ENCODE results near the gene GNMT.
"Not testable (repeated sequence)": the region's sequence is repeated elsewhere in the genome, so short reads cannot be mapped to it uniquely, and the experiment has no call there.

GNMT gene

DNA sequence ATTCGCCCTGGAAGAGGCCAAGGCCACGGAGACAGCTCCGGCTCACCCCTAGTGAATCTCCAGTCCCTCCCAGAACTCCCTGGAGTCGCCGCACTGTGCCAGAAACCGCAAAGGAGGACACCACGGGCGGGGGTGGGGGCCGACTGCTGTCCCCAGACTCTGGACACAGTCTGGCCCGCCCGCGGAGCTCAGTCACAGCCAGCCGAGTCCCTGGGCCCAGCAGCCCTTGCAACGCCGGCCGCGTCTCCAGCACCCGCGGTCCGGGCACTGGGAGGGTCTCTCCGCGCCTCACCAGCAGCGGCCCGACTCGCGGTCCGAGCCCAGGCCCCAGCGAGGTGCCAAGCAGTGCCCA, 17.9 kb downstream of the GNMT start:
- DNase-seq (ENCODE audit: low read depth), result no peak

DNA sequence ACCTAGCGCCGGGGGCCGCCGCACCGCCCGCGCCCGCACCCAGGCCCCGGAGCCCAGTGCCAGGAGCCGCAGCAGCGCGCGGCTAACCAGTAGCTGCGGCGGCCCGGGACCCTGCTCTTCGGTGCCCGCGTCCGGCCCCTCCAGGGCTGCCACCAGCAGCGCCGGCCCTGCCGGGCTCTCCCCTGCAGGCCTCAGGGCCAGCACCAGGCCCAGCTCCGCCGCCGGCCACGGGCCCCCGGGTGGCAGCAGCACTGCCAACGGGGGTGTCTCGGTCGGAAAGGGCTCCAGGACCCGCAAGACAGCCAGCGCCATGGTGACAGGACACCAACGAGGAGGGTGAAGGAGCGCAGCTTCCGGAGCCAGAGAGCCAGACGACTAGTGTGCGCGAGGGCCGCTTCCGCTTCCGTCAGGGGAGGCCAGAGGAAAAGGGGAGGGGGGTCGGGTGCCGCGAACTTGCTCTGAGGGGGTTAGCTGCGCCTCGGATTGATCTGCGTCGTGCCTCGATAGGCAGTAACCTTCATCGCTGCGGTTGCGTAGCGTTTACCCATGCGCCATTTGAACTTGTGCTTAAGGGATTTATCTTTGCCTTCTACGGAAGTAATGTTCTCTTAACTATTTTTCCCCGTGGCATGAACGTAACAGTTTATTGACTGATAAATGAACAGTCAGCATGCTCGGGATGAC, 18.4 kb downstream of the GNMT start, which contains the start of gene PEX6:
PEX6 (minus strand) TSS at position 343 of the 684 bp plus-strand sequence; CDS start at position 312, 31 bp downstream.
- peak; percentile 87 for DNase-seq (ENCODE audit: low read depth)

DNA sequence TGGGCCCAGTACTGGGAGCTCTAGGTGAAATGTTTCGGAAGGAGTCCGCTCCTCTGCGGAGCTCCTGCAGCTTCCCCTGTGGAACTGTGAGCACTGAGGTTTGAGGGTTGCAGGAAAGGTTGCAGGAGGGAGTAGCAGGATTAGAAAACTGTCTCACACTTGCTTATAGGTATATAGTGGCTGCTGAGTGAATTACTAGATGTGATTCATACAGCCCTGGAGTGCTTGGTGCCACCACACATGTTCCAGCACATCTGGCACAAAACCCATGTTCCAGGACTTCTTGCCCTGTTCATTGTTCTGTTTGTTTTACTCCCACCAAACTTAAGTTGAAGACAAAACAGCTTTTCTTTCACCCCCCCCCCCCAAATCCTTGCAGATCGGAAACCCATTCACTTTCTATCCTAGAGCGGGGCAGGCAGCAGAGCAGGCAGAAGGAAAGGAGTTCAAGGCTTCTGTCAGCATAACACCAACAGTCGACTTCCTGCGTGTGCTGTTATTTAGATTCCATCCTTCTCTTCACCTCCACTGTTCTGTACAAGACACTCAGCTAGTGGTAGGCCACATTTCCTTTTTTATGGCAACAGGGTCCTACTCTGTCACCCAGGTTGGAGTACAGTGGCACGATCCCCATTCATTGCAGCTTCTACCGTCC, 19.1 kb downstream of the GNMT start:
- no peak for DNase-seq (ENCODE audit: low read depth)

DNA sequence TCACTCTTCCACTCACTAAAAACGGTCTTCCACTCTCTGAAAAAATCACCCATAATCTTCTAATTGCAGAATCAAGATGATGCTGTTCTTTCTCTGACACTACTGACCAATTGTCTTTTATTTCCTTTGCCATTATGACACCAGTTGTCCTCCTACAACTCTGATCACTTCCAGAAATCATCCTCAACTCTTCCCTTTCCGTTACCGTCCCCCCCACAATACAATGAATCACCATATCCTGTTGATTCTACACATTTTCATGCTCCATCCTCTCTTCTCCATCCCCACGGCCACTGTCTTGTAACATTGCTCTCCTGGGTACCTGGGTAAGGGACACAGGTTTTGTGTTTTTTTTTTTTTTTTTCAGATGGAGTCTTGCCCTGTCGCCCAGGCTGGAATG, 21.3 kb downstream of the GNMT start:
- no peak for DNase-seq (ENCODE audit: low read depth)

DNA sequence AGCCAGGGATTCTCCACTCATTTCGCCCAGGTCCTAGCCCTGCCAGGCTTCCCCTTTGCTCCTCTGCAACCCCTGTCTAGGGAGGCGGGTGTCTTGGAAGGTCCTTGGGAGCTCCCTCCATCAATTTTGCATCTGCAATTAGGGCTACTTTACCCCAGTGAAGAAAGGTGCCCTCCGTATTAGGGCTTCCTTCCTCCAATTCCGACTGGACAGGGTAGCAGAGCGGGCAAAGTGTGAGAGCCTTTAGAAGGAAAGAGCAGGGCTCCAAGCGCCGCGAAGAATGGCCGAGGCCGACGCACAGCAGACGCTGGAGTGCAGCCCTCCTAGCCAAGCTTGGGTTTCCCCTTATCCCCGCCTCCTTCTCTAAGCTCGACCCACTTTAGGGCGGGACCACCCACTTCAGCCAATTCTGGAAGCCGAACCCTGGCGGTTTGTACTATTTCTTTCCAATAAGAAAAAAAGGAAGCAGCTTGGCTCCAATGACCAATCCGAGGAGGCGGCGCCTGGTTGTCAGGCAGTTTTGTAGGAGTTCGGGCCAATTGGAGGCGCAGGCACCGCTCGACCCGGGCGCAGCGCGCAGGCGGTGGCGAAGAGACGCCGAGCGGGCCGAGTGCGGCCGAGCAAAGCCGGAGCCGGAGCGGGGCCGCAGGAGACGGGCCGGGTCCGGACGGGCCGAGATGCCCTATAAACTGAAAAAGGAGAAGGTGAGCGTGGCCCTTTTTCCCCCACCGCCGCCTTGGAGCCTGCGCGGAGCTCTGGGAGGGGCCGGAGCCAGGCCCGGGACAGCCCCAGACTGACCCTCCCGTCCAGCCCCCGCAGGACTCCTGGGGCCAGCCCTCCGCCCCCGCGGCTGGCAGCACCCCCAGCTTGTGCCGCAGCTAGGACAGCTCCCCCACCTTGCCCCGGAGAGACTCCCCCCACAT, 23.7 kb downstream of the GNMT start, which contains the start of gene PPP2R5D:
PPP2R5D (plus strand) TSS at position 570 of the 923 bp plus-strand sequence; CDS start at position 678, 108 bp downstream.
- peak; percentile 96 for DNase-seq (ENCODE audit: low read depth)

DNA sequence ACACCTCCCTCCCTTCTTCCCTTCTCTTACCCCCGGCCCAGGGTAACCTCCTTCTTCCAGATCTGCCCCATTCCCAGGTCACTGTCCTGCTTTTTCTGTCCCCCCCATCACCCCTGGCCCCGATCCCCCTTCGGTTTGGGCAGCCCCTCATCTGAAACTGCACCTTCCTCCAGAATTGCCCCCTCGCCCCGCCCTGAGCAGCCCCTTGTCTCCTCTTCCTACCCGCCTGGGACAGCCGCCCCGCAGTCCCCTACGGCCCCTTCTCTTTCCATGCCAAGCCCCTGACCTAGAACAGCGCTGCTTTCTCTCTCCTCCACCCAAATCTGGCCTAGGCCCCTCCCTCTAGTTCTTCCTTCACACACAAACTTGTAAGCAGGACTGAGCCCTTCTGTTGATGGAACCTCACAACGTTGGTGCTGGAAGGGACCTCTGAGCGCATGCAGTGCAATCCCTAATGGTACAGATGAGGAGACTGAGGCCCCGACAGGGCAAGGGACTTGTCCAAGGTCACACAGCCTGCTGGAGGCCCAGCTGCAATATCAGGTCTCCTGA, 24.4 kb downstream of the GNMT start:
- DNase-seq (ENCODE audit: low read depth), result no peak

DNA sequence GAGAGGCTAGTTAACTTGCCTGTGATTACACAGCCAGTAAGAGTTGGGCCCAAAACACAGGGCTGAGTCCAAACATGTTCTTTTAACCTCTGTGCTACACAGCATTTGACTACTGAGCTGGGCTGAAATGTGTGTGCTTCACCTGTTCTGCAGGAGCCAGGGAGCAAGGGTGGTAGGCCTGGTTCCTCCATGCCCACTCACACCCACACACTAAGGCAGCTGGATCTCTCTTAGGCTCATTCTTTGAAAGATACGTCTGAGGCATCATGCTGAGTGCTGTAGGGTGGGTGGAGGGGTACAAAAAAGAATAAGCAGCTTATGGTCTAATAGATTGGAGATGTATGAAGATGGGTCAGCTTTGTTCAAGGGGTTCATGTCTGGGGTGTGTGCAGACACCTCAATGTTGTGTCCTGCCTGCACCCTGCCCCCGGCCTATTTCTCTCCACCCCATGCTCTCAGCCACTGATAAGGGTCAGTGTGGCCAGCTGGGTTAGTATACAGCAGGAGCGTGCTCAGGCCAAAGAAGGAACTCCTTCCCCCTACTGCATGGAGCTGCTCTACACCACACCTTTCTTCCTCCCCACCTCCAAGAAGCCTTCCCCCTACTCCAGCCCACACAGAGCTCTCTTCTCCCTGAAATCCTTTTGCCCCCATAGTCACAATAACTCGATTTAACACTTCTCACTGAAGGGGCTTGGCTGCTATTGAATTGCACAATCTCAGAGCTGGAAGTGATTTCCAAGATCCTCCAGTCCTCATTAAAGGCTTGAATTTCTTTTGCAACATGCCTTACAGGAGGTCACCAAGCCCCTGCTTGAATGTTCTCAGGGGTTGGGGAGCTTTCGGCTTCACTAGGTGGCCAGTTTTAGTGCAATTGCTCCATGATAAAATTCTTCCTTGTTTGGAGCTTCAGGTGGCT, 27.2 kb downstream of the GNMT start:
- DNase-seq (ENCODE audit: low read depth), result no peak

DNA sequence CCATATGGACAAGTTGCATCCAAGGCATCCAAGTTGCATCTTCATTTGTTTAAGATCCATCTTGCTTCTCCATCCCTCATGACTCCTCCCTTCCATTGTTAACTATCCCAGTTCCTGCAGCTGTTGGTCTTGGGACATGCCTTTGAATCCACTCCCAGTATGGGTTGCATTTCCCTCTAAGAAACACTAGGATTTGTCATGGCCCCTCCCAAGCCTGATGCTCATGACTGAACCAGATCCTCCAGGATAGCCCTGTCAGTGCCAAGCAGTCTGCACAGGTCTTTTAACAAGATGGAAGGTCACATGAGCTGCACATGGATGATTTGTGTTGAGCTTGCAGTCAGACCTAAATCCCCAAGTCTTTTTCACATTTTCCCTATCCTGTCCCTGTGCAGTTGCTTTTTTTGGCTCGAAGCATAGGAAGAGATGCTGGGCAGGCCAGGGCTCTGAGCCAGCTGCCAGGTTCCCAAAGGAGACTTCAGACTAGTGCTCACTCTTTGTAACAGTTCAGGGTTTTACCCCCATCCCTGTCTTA, 28.0 kb downstream of the GNMT start:
- DNase-seq (ENCODE audit: low read depth), result no peak

DNA sequence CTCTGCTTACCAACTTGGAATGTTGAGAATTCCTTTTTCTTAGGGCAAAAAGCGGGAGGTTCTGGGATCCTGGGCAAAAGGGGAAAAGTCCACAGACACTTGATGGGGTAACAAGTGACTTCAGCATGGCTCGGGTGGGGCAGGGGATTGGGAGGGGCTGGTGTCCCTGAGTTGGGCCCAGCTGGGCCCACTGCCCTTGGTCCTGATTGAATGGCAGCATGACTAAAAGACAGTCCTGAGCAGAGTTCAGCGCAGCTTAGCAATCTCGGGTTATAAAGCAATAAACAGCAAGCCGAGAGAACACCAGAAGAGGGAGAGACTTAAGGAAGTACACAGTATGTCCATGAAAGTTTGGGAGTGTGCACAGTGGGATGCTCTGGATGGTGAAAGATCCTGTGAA, 29.4 kb downstream of the GNMT start:
- DNase-seq (ENCODE audit: low read depth), result no peak

DNA sequence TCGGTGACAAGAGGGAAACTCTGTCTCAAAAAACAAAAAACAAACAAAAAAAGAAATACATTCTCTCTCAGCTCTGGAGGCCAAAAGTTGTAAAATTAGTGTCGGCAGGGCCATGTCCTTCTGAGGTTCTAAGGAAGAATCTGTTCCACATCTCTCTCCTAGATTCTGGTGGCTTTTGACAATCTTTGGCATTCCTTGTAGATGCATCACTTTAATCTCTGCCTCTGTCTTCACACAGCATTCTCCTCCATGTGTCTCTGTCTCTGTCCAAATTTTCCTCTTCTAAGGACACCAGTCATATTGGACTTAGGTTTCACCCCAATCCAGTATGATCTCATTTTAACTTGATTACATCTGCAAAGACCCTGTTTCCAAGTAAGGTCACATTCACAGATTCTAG, 32.9 kb downstream of the GNMT start:
- DNase-seq (ENCODE audit: low read depth), result no peak

DNA sequence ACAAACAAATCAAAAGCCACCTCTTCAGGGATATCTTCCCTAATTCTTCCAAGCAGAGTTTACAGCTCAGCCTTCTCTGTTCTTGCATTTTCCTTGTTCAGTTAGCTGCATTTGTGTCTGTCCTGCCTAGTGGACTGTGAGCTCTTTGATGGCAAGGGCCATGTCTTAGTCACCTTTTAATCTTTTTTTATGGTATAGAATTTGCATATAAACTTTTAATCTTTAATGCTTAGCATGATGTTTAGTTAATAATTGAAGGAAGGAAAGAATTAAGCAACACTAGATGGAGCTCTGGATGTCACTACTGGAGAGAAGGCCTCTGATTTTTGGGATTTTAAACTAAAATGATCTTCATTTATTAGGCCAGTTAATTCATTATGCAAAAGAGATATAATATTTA, 36.0 kb downstream of the GNMT start:
- DNase-seq (ENCODE audit: low read depth), result no peak

DNA sequence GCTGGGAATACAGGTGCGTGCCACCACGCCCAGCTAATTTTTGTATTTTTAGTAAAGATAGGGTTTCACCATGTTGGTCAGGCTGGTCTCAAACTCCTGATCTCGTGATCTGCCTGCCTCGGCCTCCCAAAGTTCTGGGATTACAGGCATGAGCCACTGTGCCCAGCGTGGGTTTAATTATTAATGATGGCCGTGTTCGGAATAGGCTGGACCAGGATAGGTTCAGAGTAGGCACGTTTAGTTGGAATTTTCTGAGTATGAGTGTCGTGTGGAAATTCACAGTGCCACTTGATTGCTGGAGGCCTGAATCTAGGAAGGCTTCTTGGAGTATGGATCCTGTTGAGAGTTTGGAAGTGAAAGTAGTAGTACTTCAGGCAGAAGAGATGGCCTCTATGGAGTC, 37.7 kb downstream of the GNMT start:
- not testable (repeated sequence) for DNase-seq (ENCODE audit: low read depth)

DNA sequence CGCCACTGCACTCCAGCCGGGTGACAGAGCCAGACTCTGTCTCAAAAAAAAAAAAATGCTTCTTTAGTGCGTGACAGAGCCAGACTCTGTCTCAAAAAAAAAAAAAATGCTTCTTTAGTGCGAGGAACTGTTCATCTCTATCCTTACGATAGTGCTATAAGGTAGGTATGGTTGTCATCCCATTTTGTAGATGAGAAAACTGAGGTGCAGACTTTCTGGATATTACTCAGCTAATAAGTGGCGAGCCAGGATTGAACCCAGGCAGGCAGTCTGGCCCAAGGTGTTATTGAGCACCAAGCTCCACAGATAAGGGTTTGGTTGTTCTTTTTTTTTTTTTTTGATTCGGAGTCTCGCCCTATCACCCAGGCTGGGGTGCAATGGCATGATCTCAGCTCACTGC, 41.3 kb downstream of the GNMT start:
- DNase-seq (ENCODE audit: low read depth), result no peak

DNA sequence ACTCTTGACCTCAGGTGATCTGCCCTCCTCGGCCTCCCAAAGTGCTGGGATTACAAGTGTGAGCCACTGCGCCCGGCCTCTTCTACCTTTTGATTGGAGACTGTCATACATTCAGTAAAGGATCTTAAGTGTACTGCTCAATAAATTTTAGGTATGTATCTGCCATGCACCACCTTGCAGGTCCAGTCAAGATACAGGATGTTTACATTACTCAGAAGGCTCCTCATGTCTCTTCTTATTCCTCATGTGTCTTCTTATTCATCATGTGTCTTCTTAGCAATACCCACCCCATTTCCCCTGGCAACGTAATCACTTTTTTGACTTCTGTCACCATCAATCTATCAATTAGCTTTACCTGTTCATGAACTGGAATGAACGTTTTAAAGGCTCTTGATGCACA, 45.3 kb downstream of the GNMT start:
- no peak for DNase-seq (ENCODE audit: low read depth)

DNA sequence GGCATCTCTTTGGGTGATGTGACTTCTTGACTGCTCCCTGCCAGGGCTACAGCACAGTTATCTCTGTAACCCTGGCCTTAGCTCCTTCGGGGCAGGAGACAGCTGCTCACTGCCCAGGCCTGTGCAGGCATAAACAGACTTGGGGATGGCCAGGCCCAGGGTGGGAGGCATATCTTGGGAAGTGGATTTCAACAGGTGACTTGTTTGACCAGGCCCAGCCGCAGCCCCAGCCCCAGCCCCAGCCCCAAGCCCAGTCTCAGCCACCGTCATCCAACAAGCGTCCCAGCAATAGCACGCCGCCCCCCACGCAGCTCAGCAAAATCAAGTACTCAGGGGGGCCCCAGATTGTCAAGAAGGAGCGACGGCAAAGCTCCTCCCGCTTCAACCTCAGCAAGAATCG, 45.7 kb downstream of the GNMT start:
- no peak for DNase-seq (ENCODE audit: low read depth)

DNA sequence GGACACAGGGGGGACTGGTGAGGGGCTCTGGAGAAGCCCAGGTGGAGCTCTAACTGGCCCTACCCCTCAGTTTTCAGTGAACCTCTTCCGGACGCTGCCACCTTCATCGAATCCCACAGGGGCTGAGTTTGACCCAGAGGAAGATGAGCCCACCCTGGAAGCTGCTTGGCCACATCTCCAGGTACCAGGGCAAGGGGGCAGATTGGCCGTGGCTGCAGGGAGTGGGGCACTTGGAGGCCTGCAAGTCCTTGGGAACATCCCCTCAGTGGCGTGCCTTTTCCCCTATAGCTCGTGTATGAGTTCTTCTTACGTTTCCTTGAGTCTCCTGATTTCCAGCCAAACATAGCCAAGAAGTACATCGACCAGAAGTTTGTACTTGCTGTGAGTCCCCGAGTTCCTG, 46.6 kb downstream of the GNMT start:
- no peak for DNase-seq (ENCODE audit: low read depth)

DNA sequence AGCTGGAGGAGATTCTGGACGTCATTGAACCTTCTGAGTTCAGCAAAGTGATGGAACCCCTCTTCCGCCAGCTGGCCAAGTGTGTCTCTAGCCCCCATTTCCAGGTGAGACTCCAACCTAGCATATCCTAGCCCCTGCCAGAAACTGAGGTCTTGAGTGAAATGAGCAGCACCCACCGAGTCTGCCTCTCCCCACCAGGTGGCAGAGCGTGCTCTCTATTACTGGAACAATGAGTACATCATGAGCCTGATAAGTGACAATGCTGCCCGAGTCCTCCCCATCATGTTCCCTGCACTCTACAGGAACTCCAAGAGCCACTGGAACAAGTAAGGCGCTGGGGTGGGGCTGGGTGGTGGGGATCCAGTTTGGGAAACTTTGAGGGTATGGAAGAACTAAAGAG, 48.6 kb downstream of the GNMT start:
- DNase-seq (ENCODE audit: low read depth), result no peak

DNA sequence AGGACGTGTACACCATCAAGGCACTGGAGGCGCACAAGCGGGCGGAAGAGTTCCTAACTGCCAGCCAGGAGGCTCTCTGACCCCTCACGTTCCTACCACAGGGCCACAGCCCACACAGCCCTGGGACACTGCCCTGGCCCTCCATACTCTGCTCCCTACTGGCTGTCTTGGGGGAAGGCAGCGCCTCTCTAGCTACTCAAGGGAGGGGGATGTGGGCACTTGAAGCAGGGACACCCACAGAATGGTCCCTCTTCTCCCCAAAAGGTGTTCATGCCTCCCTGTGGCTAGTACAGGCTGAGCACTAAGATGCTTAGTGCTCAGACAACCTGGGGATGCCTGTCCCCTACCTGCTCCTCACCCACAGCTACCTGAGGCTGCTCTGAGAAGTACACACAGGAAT, 50.7 kb downstream of the GNMT start:
- no peak for DNase-seq (ENCODE audit: low read depth)

DNA sequence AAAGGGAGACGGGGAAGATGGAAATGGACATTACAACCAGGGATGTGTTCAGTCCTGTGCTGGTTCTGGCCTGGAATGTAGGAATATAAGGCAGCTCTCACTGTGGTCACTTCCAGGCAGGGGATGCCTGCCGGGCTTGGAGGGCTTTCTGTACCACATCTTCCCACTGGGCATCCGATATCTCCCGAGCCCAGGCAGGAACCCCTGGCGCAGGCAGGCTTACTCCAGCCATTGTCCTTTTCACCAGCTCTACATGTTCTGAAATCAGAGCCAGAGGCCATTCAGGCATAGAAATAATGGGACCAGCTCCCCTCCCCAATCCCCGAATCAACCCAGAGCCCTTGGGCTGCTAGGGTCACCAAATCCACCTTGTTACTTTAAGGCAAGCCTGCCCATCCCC, 51.8 kb downstream of the GNMT start:
- no peak for DNase-seq (ENCODE audit: low read depth)

DNA sequence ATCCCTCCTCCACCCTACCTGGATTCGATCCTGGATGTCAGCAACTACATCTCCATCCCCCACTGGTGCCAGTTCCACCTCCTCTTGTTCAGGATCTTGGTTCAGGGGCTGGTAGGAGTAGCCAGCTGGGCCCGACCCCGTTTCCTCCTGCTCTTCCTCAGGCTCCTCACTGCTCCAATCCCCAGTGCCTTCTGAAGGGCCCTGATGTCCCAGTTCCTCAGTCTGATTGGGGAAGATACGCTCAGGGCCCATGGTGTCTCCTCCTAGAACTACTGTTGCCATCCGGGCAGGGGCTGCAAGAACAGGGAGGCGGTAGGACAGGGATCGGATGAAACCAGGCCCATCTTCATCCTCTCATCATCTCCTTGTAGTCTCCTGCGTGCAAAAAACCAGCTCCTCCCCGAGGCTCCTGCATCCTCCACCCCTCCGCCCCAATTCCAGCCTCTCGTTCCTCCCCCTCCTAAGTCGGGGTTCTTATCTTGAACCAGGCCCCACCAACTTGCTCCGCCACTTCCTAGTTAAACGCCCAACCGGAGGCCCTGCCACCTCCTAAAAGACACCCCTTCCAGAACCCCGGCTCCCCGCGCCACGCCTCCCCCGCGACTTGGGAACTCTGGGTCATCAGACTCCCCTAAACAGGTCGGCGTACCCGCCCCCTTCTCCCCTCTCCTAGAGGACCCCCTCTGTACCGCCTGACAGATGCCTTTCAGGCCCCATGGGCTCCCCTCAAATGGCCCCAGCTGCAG, 52.7 kb downstream of the GNMT start:
- DNase-seq (ENCODE audit: low read depth), result no peak
